ENCODE results near the gene PLXNA4.

DNA sequence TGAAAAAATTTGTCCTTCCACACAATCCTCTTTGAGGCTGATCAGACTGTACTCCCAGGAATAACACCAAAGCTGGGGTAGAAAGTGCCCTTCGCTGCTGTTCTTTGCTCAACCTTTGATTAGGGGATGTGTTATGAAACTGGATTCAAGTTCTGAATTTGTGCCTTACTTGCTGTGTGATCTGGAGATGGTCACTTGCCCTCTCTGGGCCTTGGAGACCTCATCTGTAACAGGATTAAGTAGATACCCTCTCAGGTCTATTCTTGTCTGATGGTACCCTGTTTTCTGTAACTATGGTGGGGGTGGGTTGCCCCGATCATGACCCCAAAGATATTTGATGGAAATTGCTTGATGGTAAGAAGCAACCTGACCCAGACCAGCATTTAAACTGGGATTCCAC, 368.5 kb downstream of the PLXNA4 start:
- TF ChIP-seq ZNF776 (tag by site-specific recombination; IDR thresholded peaks at IDR 0.05; ENCODE audit: borderline replicate concordance) (no peak), BCL6B (tag by site-specific recombination; IDR thresholded peaks at IDR 0.05) (no peak), ZNF169 (tag by site-specific recombination; IDR thresholded peaks at IDR 0.05) (no peak), ZNF510 (tag by site-specific recombination; IDR thresholded peaks at IDR 0.05; ENCODE audit: insufficient replicate concordance) (no peak)

Measured in HEK293 (cell line).